Endothelial cell (in vitro differentiated cells): ENCODE results near the gene SLC25A47. TPM values are rescaled to one million over a fixed set of nuclear protein-coding genes. Genes with fewer than 3 reads are reported as not detected.
"Not testable (repeated sequence)": the region's sequence is repeated elsewhere in the genome, so short reads cannot be mapped to it uniquely, and the experiment has no call there.

Experiments used
- DNase-seq: peaks from one replicate; pipeline ENCODE4 v3.0.0; 2021; ENCODE audit warnings: low spot score
- H3K27ac Mint-ChIP-seq: one replicate; pipeline ENCODE4 v1.8.0; 2021; ENCODE audit warnings: mixed read lengths, inconsistent platforms; ENCODE audit not compliant: unreplicated experiment
- H3K27me3 Mint-ChIP-seq: one replicate; pipeline ENCODE4 v1.8.0; 2021; ENCODE audit warnings: mild to moderate bottlenecking, moderate library complexity, mixed read lengths, inconsistent platforms; ENCODE audit not compliant: unreplicated experiment
- H3K36me3 Mint-ChIP-seq: one replicate; pipeline ENCODE4 v1.8.0; 2021; ENCODE audit warnings: mild to moderate bottlenecking, low read depth, mixed read lengths, inconsistent platforms; ENCODE audit not compliant: unreplicated experiment
- H3K4me1 Mint-ChIP-seq: one replicate; pipeline ENCODE4 v1.8.0; 2021; ENCODE audit warnings: mild to moderate bottlenecking, mixed read lengths, inconsistent platforms; ENCODE audit not compliant: unreplicated experiment
- H3K4me3 Mint-ChIP-seq: one replicate; pipeline ENCODE4 v1.8.0; 2021; ENCODE audit warnings: mild to moderate bottlenecking, mixed read lengths, inconsistent platforms; ENCODE audit not compliant: unreplicated experiment
- H3K9me3 Mint-ChIP-seq: one replicate; pipeline ENCODE4 v1.8.0; 2021; ENCODE audit warnings: mixed read lengths, inconsistent platforms; ENCODE audit not compliant: unreplicated experiment
- total RNA-seq: library from RNA; stranded (reverse); fragmentation: NEBNext Ultra II Directional; extraction: Animal tissue kit (Norgen Biotek cat#: 25700); gene quantifications from one replicate; pipeline ENCODE4 v1.2.1, GENCODE V29; 2021; ENCODE audit not compliant: unreplicated experiment
- TF ChIP-seq, protein P1 (sequence below): fragments of 200-600 bp; sonication (generic); IDR thresholded peaks from one replicate; pipeline ENCODE4 v1.5.0; 2021; ENCODE audit warnings: antibody characterized with exemption; ENCODE audit not compliant: unreplicated experiment

SLC25A47 gene
- total RNA-seq, 1 donor from 2014 or later = not detected

DNA sequence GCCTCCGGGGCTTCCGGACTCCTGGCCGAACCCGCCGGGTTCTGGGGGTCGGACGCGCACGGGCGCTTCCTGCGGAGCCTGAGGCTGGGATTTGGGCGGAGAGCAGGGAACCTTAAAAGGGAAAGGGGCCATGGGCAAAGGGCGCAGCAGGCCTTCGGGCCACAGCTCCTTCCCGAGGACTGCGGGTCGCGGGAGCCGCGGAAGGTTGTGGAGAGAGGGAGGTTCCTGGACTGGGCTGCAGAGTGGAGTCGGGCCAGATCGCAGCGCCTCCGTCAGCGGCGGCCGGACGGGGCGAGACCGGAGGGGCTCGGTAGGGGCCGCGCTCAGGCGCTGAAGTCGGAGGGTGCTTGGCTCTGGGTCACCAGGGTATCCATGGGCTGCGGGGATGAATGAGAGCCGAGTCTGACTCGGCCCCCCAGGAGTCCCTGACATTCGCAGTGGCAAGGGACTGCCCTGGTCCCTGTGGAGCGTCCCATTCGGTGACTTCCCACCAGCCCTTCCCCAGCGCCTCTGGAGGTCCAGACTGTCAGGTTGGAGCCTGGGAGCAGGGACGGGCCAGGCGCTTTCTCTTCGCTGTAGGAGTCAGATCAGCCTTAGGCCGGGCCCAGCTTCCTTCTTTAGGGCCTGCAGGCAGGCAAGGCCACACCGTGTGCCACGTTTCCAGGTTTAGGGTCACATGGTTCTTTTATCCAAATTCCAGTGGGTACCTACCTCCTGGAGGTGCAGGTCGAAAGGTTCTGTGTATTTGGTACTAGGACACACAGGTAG lies 16.0 kb upstream of the SLC25A47 start:
- Mint-ChIP-seq H3K27me3 (peaks cover 7% of the 10 kb centered on the region), H3K36me3 (peaks cover 6% of the 10 kb centered on the region), H3K4me1 (peaks cover 47% of the 10 kb centered on the region), H3K9me3 (no peaks in the 10 kb centered on the region), H3K4me3 (peak overlapping the region; percentile 95), H3K27ac (peak overlapping the region; percentile 61)
- peak; percentile 47 for DNase-seq
- TF ChIP-seq, protein P1, sequence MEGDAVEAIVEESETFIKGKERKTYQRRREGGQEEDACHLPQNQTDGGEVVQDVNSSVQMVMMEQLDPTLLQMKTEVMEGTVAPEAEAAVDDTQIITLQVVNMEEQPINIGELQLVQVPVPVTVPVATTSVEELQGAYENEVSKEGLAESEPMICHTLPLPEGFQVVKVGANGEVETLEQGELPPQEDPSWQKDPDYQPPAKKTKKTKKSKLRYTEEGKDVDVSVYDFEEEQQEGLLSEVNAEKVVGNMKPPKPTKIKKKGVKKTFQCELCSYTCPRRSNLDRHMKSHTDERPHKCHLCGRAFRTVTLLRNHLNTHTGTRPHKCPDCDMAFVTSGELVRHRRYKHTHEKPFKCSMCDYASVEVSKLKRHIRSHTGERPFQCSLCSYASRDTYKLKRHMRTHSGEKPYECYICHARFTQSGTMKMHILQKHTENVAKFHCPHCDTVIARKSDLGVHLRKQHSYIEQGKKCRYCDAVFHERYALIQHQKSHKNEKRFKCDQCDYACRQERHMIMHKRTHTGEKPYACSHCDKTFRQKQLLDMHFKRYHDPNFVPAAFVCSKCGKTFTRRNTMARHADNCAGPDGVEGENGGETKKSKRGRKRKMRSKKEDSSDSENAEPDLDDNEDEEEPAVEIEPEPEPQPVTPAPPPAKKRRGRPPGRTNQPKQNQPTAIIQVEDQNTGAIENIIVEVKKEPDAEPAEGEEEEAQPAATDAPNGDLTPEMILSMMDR = no peak

DNA sequence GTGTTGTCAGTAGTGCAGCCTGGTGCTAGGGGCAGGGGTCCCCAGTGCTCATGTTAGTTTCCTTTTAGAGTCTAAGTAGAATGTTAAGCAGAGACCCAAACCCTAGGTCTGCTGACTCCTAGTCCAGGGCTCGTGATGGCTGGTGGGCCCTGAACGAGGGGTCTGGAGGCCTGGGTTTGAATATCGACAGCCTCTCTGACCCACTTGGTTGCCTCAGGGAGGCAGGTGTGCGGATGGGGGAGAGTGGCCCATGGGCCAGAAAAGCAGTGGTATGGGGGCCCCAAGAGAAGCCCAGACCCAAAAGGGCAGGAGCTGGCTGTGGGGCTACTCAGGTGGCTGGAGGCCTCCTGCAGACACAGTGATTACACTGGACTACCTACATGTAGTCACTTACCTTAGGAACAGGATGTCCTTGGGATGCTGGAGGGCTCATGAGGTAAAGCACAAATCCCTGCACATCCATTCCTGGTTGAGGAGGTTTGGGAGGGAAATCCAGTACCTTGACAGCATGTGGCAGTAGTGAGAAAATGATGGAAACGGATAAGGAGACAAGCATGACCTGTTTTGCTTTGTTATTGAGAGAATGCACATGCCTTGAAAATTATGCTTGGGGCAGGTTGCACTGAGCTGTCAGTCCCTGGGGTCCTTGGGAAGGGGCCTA lies 15.2 kb upstream of the SLC25A47 start:
- Mint-ChIP-seq H3K4me1 (peaks cover 48% of the 10 kb centered on the region), H3K27me3 (peaks cover 7% of the 10 kb centered on the region), H3K9me3 (no peaks in the 10 kb centered on the region), H3K27ac (peak overlapping the region; percentile 57), H3K4me3 (peak overlapping the region; percentile 95), H3K36me3 (peaks cover 1% of the 10 kb centered on the region)
- TF ChIP-seq, protein P1 = no peak
- DNase-seq = no peak

DNA sequence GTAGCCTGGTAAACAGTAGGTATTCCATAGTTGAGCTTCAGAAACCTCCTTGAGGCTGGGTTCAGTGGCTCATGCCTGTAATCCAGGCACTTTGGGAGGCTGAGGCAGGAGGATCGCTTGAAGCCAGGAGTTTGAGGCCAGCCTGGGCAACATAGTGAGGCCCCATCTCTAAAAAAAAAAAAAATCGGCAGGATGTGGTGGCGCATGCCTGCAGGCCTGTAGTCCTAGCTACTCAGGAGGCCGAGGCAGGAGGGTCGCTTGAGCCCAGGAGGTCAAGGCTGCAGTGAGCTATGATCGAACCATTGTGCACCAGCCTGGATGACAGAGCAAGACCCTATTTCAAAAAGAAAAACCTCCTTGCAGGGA lies 14.7 kb upstream of the SLC25A47 start:
- Mint-ChIP-seq H3K4me3 (peak overlapping the region; percentile 32), H3K4me1 (peaks cover 42% of the 10 kb centered on the region)
- H3K27ac Mint-ChIP-seq = not testable (repeated sequence)

DNA sequence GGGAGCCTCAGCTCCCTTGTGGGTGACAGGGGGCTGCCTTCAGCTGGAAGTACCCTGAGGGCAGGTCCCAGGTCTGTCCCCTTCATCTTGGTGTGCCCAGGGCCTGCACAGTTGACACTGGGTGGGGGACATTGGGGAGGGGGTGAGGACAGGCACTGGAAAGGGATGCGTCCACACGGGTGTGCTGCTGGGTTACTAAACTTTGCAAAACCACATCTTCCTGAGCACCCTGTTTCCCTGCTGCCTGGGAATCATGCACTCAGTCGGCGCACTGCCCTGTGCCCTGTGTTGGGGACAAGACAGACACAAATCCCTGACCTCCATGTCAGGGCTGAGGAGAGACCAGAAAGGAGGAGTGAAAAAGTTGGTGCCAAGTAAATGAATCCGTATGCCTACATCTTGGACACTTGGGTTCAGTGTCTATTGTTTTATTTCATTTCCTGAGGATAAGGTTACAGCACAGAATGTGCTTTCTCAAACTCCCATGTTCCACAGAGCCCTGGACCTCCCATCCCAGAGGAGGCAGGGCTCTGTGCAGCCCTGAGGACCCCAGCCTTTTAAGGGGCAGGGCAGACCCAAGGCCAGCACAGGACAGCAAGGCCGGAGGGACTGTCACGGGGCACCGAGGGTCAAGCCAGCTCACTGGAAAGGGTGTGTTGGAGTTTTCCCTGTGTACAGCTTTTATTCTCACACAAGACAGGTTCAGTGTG lies 14.0 kb upstream of the SLC25A47 start:
- H3K27me3 Mint-ChIP-seq = peaks cover 9% of the 10 kb centered on the region
- H3K4me3 Mint-ChIP-seq = peak overlapping the region; percentile 32
- H3K4me1 Mint-ChIP-seq = peaks cover 42% of the 10 kb centered on the region
- DNase-seq = no peak
- no peaks in the 10 kb centered on the region for H3K9me3 Mint-ChIP-seq
- no peaks in the 10 kb centered on the region for H3K36me3 Mint-ChIP-seq
- no peak overlapping the region for H3K27ac Mint-ChIP-seq
- TF ChIP-seq, protein P1 = no peak

More for the DNA sequence above, 14.7 kb upstream of the SLC25A47 start:
- not testable (repeated sequence) for H3K36me3 Mint-ChIP-seq, H3K27me3 Mint-ChIP-seq, DNase-seq, H3K9me3 Mint-ChIP-seq

- not testable (repeated sequence) for H3K27me3 Mint-ChIP-seq, H3K4me3 Mint-ChIP-seq, DNase-seq, H3K36me3 Mint-ChIP-seq, H3K9me3 Mint-ChIP-seq
- peaks cover 37% of the 10 kb centered on the region for H3K4me1 Mint-ChIP-seq
- H3K27ac Mint-ChIP-seq = peak overlapping the region; percentile 54
These were observed 10.8 kb upstream of the SLC25A47 start for GRCh38 chr14:100312110-100312876.
